Caco-2 (cell line): ENCODE results near the gene ZBTB21. TPM values are rescaled to one million over a fixed set of nuclear protein-coding genes. Genes with fewer than 3 reads are reported as not detected.

Source experiments
- BruUV-seq: library from RNA; stranded (reverse); fragments of 400-500 nt; replicated peaks from 2 replicates; lab custom pipeline; 2021; lab: Mats Ljungman, UMichigan
- CTCF ChIA-PET: fragments of 300-600 bp; sonication (Branson Sonifier 250); formaldehyde crosslinking; loops from one replicate; lab custom pipeline; 2022; ENCODE audit warnings: antibody characterized with exemption; lab: Charles Lee
- POLR2A ChIA-PET: fragments of 300-600 bp; sonication (Branson Sonifier 250); formaldehyde crosslinking; loops from one replicate; lab custom pipeline; 2022; ENCODE audit warnings: antibody characterized with exemption; lab: Charles Lee
- DNase-seq, 2 experiments: peaks; one replicate each; pipeline versions ENCODE4 v3.0.0 to v3.0.0-alpha.2; 2020 to 2022
- H3K27me3 ChIP-seq: replicated peaks from 2 replicates; pipeline ENCODE4 v1.6.0; 2011; ENCODE audit warnings: low read length; ENCODE audit not compliant: control insufficient read depth, insufficient read depth
- H3K36me3 ChIP-seq: 2 replicates; pipeline ENCODE4 v1.5.1; 2011; ENCODE audit warnings: low read length; ENCODE audit not compliant: control insufficient read depth, insufficient read depth
- H3K4me1 ChIP-seq: fragments of 250-450 bp; sonication (Bioruptor Pico); 2 replicates; pipeline ENCODE4 v1.5.1; 2020; ENCODE audit warnings: mild to moderate bottlenecking
- H3K4me3 ChIP-seq: 2 replicates; pipeline ENCODE4 v1.5.1; 2011; ENCODE audit warnings: low read depth, mild to moderate bottlenecking, control low read depth, low read length
- H3K9me3 ChIP-seq: fragments of 250-450 bp; sonication (Bioruptor Pico); 2 replicates; pipeline ENCODE4 v1.5.1; 2020; ENCODE audit warnings: mild to moderate bottlenecking, moderate library complexity
- H3K27ac Mint-ChIP-seq: one replicate; pipeline ENCODE4 v1.8.0; 2022; ENCODE audit warnings: mixed read lengths; ENCODE audit not compliant: unreplicated experiment
- H3K27me3 Mint-ChIP-seq: one replicate; pipeline ENCODE4 v1.8.0; 2022; ENCODE audit warnings: mixed read lengths; ENCODE audit not compliant: insufficient read depth, unreplicated experiment
- H3K36me3 Mint-ChIP-seq: one replicate; pipeline ENCODE4 v1.8.0; 2022; ENCODE audit warnings: mild to moderate bottlenecking, mixed read lengths; ENCODE audit not compliant: insufficient read depth, unreplicated experiment
- H3K4me1 Mint-ChIP-seq: one replicate; pipeline ENCODE4 v1.8.0; 2022; ENCODE audit warnings: low read depth, mixed read lengths; ENCODE audit not compliant: unreplicated experiment
- H3K4me3 Mint-ChIP-seq: one replicate; pipeline ENCODE4 v1.8.0; 2022; ENCODE audit warnings: mild to moderate bottlenecking, moderate library complexity, mixed read lengths; ENCODE audit not compliant: unreplicated experiment
- H3K9me3 Mint-ChIP-seq: one replicate; pipeline ENCODE4 v1.8.0; 2022; ENCODE audit warnings: mixed read lengths; ENCODE audit not compliant: unreplicated experiment
- intact Hi-C: fragments of 100-400 bp; cut with micrococcal nuclease; formaldehyde crosslinking; loops from one replicate; pipeline ENCODE4 v1.10.0; 2022; ENCODE audit not compliant: unreplicated experiment
- total RNA-seq: library from RNA; stranded (reverse); gene quantifications from 2 replicates; pipeline ENCODE4 v1.2.3, GENCODE V29; 2022
- TF ChIP-seq, protein P1 (sequence below), 2 experiments: fragments of 200-600 bp in 1 of 2; IDR thresholded peaks; 1 replicate in 1 of 2; 2 replicates in 1 of 2; pipeline versions ENCODE4 v1.5.1 to v1.8.0; 2011 to 2022; ENCODE audit warnings: antibody characterized with exemption in 1 of 2, control low read depth in 1 of 2, inconsistent platforms in 1 of 2, low read depth in 1 of 2, low read length in 1 of 2, mild to moderate bottlenecking in 1 of 2, moderate library complexity in 1 of 2; ENCODE audit not compliant: insufficient read depth in 1 of 2, severe bottlenecking in 1 of 2, unreplicated experiment in 1 of 2

The ZBTB21 gene
- total RNA-seq, 1 experiment from 2014 or later = 21.4 TPM

DNA sequence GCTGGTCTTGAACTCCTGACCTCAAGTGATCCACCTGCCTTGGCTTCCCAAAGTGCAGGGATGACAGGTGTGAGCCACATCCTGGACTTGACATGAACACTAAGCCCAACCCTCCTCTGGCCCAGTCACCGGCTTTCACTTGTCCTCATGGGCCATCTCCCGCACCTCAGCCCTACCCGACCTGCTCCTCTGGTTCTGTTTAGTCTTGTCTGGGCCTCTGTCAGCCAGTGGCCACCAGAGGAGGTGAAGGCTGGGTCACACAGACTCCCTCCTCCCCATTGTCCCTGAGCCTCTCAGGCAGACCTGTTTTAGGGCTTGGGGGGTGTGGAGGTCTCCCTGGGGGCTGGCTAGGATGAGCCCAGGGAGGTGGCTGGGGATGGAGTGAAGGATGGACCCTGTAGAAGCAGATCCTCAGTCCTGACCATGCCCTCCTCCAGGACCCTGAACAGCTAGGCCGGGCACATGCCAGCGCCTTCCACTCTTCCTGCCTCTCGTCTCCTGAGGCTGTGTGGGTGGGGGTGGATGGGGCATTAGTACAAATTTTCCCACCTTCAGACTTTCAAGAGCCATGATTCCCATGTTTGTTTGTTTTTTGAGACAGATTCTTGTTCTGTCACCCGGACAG, 34.8 kb upstream of the ZBTB21 start:
- no peak overlapping the region for H3K4me3 Mint-ChIP-seq
- ChIA-PET POLR2A (interaction anchor here (0.7 kb wide), 1 partner anchor 1008 kb away, joined by 5 read pairs; no protein-coding TSS in a partner anchor), CTCF (interaction anchor here (0.6 kb wide), 1 partner anchor 102 kb away, joined by 3 read pairs; no protein-coding TSS in a partner anchor)
- peaks cover 4% of the 10 kb centered on the region for H3K36me3 Mint-ChIP-seq
- intact Hi-C loops = no loop called here
- no peak overlapping the region for H3K27ac Mint-ChIP-seq
- H3K4me1 ChIP-seq = peaks cover 2% of the 10 kb centered on the region; the same call in 1 of the 2 replicates
- no peak for DNase-seq
- BruUV-seq = no TSS peak
- no peaks in the 10 kb centered on the region for H3K36me3 ChIP-seq
- H3K27me3 ChIP-seq = no peaks in the 10 kb centered on the region
- TF ChIP-seq, protein P1, sequence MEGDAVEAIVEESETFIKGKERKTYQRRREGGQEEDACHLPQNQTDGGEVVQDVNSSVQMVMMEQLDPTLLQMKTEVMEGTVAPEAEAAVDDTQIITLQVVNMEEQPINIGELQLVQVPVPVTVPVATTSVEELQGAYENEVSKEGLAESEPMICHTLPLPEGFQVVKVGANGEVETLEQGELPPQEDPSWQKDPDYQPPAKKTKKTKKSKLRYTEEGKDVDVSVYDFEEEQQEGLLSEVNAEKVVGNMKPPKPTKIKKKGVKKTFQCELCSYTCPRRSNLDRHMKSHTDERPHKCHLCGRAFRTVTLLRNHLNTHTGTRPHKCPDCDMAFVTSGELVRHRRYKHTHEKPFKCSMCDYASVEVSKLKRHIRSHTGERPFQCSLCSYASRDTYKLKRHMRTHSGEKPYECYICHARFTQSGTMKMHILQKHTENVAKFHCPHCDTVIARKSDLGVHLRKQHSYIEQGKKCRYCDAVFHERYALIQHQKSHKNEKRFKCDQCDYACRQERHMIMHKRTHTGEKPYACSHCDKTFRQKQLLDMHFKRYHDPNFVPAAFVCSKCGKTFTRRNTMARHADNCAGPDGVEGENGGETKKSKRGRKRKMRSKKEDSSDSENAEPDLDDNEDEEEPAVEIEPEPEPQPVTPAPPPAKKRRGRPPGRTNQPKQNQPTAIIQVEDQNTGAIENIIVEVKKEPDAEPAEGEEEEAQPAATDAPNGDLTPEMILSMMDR (IDR thresholded peaks at IDR 0.05; ENCODE audit: insufficient read depth in 1 of 2, low read depth in 1 of 2, low read length in 1 of 2, severe bottlenecking in 1 of 2, unreplicated experiment in 1 of 2) = no peak
- H3K9me3 Mint-ChIP-seq = no peaks in the 10 kb centered on the region
- H3K9me3 ChIP-seq = no peaks in the 10 kb centered on the region
- H3K4me3 ChIP-seq = no peak overlapping the region
- no peaks in the 10 kb centered on the region for H3K27me3 Mint-ChIP-seq
- peaks cover 16% of the 10 kb centered on the region for H3K4me1 Mint-ChIP-seq

DNA sequence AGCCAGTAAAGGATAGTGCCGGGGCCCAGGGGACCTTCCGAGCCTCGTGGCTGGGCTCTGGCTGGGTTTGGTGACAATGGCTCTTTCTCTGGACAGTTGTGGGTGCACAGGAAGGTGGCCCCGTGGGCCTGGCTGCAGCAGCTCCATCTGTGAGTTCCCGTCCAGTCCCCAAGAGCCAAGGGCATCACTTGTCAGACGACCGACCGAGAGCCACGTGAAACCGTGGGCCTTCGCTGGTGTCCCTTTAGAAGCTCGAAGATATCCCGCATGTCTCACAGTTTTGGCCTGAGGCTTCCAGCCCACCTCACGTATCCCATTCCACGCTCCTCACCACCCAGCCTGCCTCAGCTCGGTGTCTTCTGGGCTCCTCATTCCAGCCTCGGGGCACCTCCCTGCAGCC, 33.8 kb upstream of the ZBTB21 start:
- no peaks in the 10 kb centered on the region for H3K27me3 ChIP-seq
- H3K27ac Mint-ChIP-seq = no peak overlapping the region
- peaks cover under 1% of the 10 kb centered on the region for H3K9me3 Mint-ChIP-seq
- H3K4me3 ChIP-seq = no peak overlapping the region
- no peaks in the 10 kb centered on the region for H3K36me3 ChIP-seq
- no TSS peak for BruUV-seq
- H3K4me1 Mint-ChIP-seq = peaks cover 16% of the 10 kb centered on the region
- H3K4me3 Mint-ChIP-seq = no peak overlapping the region
- TF ChIP-seq, protein P1 (IDR thresholded peaks at IDR 0.05; ENCODE audit: insufficient read depth in 1 of 2, low read depth in 1 of 2, low read length in 1 of 2, severe bottlenecking in 1 of 2, unreplicated experiment in 1 of 2) = no peak
- POLR2A ChIA-PET = no interaction called here
- CTCF ChIA-PET = no interaction called here
- intact Hi-C loops = no loop called here
- no peak for DNase-seq
- no peaks in the 10 kb centered on the region for H3K36me3 Mint-ChIP-seq
- H3K4me1 ChIP-seq = peaks cover 7% of the 10 kb centered on the region; the same call in 1 of the 2 replicates
- H3K9me3 ChIP-seq = no peaks in the 10 kb centered on the region
- H3K27me3 Mint-ChIP-seq = no peaks in the 10 kb centered on the region

DNA sequence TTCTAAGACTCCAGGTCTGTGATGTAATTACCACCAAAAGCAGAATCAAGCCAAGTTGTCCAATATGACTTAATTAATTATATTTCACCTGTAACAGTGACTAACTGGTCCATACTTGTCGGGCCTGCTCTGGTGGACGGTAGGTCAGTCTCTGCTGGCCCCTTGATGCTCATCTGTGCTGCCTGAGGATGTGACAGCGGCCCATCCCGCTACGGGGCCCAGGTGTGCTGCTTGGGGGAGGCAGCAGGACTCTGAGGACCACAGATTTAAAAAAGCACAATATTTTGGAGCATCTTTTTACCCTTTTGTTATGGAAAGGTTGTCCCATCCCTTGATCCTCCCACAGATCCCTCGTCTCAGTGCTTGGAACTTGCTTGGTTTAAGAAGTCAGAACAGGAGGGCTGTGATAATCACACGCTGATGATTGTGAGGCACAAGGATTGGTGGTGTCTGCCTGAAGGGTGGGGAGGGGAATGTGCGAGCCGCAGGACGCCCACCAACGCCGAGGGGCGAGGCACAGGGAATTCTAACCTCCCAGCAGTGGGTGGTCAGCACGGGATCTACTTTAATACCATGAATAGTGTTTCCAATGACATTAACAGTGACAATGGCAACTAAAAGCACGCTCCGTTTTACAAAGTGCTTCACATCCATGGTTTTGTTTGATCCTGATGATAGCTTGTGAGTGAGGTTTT, 33.2 kb upstream of the ZBTB21 start:
- Mint-ChIP-seq H3K9me3 (peaks cover 7% of the 10 kb centered on the region), H3K4me3 (no peak overlapping the region), H3K36me3 (no peaks in the 10 kb centered on the region), H3K4me1 (peaks cover 16% of the 10 kb centered on the region), H3K27ac (no peak overlapping the region), H3K27me3 (no peaks in the 10 kb centered on the region)
- POLR2A ChIA-PET = no interaction called here
- DNase-seq = no peak
- TF ChIP-seq, protein P1 (IDR thresholded peaks at IDR 0.05; ENCODE audit: insufficient read depth in 1 of 2, low read depth in 1 of 2, low read length in 1 of 2, severe bottlenecking in 1 of 2, unreplicated experiment in 1 of 2) = no peak
- H3K27me3 ChIP-seq = no peaks in the 10 kb centered on the region
- H3K4me1 ChIP-seq = peaks cover 8% of the 10 kb centered on the region; the same call in 1 of the 2 replicates
- H3K36me3 ChIP-seq = no peaks in the 10 kb centered on the region
- H3K9me3 ChIP-seq = no peaks in the 10 kb centered on the region
- BruUV-seq = no TSS peak
- intact Hi-C loops = no loop called here
- no peak overlapping the region for H3K4me3 ChIP-seq
- CTCF ChIA-PET = no interaction called here
